Activated T-helper 17 cell treated with anti-CD3 and anti-CD28 coated beads, Interleukin-2, amount 50 U/mL, for 72 hours (primary cell): ENCODE measurements around the gene PIP4K2B. TPM values are rescaled to one million over a fixed set of nuclear protein-coding genes. Genes with fewer than 3 reads are reported as not detected.
"Not testable (repeated sequence)": the region's sequence is repeated elsewhere in the genome, so short reads cannot be mapped to it uniquely, and the experiment has no call there.

Source experiments
- ATAC-seq: fragments of 150-1000 bp; cut with Tn5 transposase; replicated peaks from 2 replicates; pipeline ENCODE4 v1.10.0; 2021; ENCODE audit warnings: mild to moderate bottlenecking, moderate library complexity
- H3K27ac Mint-ChIP-seq: one replicate; pipeline ENCODE4 v1.8.0; 2022; ENCODE audit warnings: mixed read lengths
- H3K27me3 Mint-ChIP-seq: one replicate; pipeline ENCODE4 v1.8.0; 2022; ENCODE audit warnings: mixed read lengths
- H3K36me3 Mint-ChIP-seq: one replicate; pipeline ENCODE4 v1.8.0; 2022; ENCODE audit warnings: low read depth, mild to moderate bottlenecking, mixed read lengths
- H3K4me1 Mint-ChIP-seq: one replicate; pipeline ENCODE4 v1.8.0; 2022; ENCODE audit warnings: mixed read lengths
- H3K4me3 Mint-ChIP-seq: one replicate; pipeline ENCODE4 v1.8.0; 2022; ENCODE audit warnings: mild to moderate bottlenecking, mixed read lengths
- H3K9me3 Mint-ChIP-seq: one replicate; pipeline ENCODE4 v1.8.0; 2022; ENCODE audit warnings: mixed read lengths
- total RNA-seq, 2 donors: library from RNA; stranded (reverse); gene quantifications; one replicate each; pipeline ENCODE4 v1.2.3, GENCODE V29; 2022

Gene PIP4K2B
- total RNA-seq, 2 donors from 2014 or later, result 37.1 to 43.8 TPM

- ATAC-seq, result no peak
- Mint-ChIP-seq H3K27ac (peak overlapping the region; percentile 94), H3K27me3 (no peaks in the 10 kb centered on the region), H3K4me3 (peak overlapping the region; percentile 93), H3K9me3 (peaks cover 3% of the 10 kb centered on the region), H3K4me1 (peaks cover 52% of the 10 kb centered on the region), H3K36me3 (peaks cover 64% of the 10 kb centered on the region)
Observed at GRCh38 chr17:38732376-38733281, 66.7 kb downstream of the PIP4K2B start.

DNA sequence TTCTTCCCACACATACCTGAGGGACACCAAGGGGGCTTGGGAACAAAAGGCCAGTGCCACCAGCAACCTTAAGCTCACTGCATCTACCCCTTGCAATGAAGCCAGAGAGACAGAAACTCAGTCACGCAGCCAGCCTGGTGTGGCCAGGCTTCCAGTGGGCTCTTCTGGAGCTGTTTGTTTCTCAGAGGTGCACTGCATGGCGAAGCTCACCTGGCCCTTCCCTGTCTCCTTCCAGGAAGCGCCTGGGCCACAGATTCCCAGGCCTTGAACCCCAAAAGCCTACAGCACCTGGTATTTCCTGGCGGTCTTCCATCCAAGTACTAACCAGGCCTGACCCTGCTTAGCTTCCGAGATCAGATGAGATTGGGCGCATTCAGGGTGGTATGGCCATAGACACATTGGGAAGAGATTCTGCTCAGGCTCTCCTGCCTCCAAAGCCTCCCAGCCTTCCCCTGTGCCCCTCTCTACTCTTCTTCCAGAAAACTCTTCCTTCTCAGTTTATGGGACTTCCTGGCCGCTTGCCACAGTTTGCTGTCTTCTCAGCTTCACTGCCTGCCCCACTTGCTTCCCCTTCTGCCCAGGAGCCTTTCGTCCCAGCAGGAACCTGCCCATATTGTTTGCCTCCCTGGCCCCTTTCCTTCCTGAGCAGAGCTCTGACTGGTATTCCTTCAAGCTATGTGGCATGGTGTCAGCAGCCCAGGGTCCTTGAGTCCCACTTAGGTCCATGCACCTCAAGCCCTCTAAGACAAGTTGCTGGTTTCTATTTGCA lies 67.6 kb downstream of the PIP4K2B start:
- H3K36me3 Mint-ChIP-seq, result peaks cover 72% of the 10 kb centered on the region
- peak overlapping the region; percentile 94 for H3K27ac Mint-ChIP-seq
- ATAC-seq, result no peak
- H3K4me3 Mint-ChIP-seq, result peak overlapping the region; percentile 93
- peaks cover 54% of the 10 kb centered on the region for H3K4me1 Mint-ChIP-seq
- H3K27me3 Mint-ChIP-seq, result no peaks in the 10 kb centered on the region
- peaks cover 3% of the 10 kb centered on the region for H3K9me3 Mint-ChIP-seq

GRCh38 chr17:38730526-38731379 lies 68.6 kb downstream of the PIP4K2B start:
- H3K4me1 Mint-ChIP-seq, result peaks cover 54% of the 10 kb centered on the region
- H3K36me3 Mint-ChIP-seq, result peaks cover 74% of the 10 kb centered on the region
- no peaks in the 10 kb centered on the region for H3K27me3 Mint-ChIP-seq
- peaks cover 3% of the 10 kb centered on the region for H3K9me3 Mint-ChIP-seq
- peak overlapping the region; percentile 94 for H3K27ac Mint-ChIP-seq
- ATAC-seq, result no peak
- peak overlapping the region; percentile 93 for H3K4me3 Mint-ChIP-seq

- Mint-ChIP-seq H3K27ac (peak within 1 kb of the TSS; percentile 95), H3K4me3 (peak within 1 kb of the TSS; percentile 93), H3K9me3 (peaks cover 3% of the 10 kb centered on the region), H3K36me3 (peaks cover 81% of the 10 kb centered on the region), H3K27me3 (no peaks in the 10 kb centered on the region), H3K4me1 (peaks cover 52% of the 10 kb centered on the region)
- peak; percentile 71 for ATAC-seq
Observed at GRCh38 chr17:38729886-38730525, 69.3 kb downstream of the PIP4K2B start, which contains the start of gene CISD3. CISD3 (plus strand) TSS chr17:38730341; CDS start chr17:38730359, 18 bp downstream.

GRCh38 chr17:38729368-38729885 lies 69.9 kb downstream of the PIP4K2B start:
- Mint-ChIP-seq H3K4me1 (peaks cover 46% of the 10 kb centered on the region), H3K36me3 (peaks cover 82% of the 10 kb centered on the region), H3K4me3 (peak overlapping the region; percentile 89), H3K27ac (peak overlapping the region; percentile 95), H3K9me3 (peaks cover 3% of the 10 kb centered on the region), H3K27me3 (no peaks in the 10 kb centered on the region)
- no peak for ATAC-seq

DNA sequence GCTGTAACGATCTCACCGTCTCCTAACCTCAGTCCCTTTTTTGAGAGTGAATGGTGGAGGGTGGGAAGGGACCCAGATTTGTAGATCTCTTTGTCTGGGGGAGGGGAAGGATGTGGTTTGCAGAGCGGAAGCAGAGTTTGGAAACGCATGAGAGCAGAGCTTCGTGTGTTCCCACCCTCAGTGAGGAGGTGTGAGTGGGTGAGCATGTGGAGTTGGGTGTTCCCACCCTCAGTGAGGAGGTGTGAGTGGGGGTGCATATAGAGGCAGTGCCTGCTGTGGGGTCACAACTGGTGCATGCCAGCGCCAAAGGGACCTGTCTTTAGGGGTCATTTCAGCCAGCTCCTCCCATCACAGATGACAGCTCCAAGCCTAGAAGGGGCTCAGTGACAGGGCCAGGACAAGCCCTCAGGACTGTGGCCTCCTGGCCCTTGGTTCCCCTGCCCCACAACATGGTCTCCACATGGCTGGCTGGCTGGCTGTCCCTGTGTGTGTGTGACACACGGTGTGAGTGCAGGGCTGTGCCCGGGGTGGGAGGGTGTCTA lies 71.0 kb downstream of the PIP4K2B start:
- ATAC-seq, result peak; percentile 22
- H3K27me3 Mint-ChIP-seq, result no peaks in the 10 kb centered on the region
- peak overlapping the region; percentile 95 for H3K27ac Mint-ChIP-seq
- H3K9me3 Mint-ChIP-seq, result peaks cover 3% of the 10 kb centered on the region
- peaks cover 83% of the 10 kb centered on the region for H3K36me3 Mint-ChIP-seq
- peak overlapping the region; percentile 89 for H3K4me3 Mint-ChIP-seq
- peaks cover 39% of the 10 kb centered on the region for H3K4me1 Mint-ChIP-seq

GRCh38 chr17:38727736-38728135 lies 71.6 kb downstream of the PIP4K2B start:
- peaks cover 3% of the 10 kb centered on the region for H3K9me3 Mint-ChIP-seq

DNA sequence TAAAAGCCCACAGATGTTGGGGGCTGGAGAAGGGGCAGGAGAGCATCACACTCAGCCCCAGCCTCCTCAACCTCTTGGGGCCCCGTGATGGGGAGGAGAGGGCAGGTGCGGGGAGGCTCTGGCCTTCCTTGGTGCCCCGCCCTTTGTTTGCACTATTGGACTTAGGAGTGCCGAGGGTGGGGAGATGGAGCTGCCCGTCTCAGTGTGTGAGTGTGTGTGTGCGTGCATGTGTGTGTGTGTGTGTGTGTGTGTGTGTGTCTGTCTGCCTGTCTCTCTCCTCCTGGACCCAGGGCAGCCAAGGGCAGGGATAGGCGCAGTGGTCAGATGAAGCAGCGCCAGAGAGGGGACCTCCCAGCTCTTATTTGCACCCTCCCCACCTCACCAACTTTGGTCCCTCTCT lies 73.2 kb downstream of the PIP4K2B start:
- not testable (repeated sequence) for H3K9me3 Mint-ChIP-seq, ATAC-seq, H3K27me3 Mint-ChIP-seq, H3K27ac Mint-ChIP-seq
- Mint-ChIP-seq H3K36me3 (peaks cover 78% of the 10 kb centered on the region), H3K4me3 (peak overlapping the region; percentile 89), H3K4me1 (peaks cover 25% of the 10 kb centered on the region)

More at GRCh38 chr17:38727736-38728135, 71.6 kb downstream of the PIP4K2B start:
- peak; percentile 67 for ATAC-seq
- Mint-ChIP-seq H3K36me3 (peaks cover 83% of the 10 kb centered on the region), H3K27me3 (no peaks in the 10 kb centered on the region), H3K4me1 (peaks cover 32% of the 10 kb centered on the region), H3K4me3 (peak overlapping the region; percentile 89), H3K27ac (peak overlapping the region; percentile 95)

DNA sequence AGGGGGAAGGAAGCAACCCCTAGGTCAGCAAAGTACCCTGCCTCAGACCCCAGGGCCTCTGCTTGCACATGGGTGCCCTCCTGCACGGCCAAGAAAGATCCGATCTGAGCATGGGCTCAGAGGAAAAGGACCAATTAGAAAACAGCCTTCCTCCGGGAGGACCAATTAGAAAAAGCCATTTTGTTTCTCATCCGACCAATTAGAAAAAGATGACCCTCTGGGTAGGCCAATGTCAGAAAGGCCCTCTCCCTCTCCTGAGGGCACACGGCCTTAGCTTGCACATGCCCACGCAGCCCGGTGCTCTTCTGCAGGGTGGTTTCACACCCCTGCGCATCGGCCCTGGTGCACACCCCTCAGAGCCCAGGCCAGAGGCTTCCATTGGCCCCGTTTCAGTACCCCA lies 74.3 kb downstream of the PIP4K2B start:
- Mint-ChIP-seq H3K9me3 (peaks cover 3% of the 10 kb centered on the region), H3K4me3 (peak overlapping the region; percentile 89), H3K27me3 (no peaks in the 10 kb centered on the region), H3K27ac (no peak overlapping the region), H3K36me3 (peaks cover 79% of the 10 kb centered on the region), H3K4me1 (peaks cover 20% of the 10 kb centered on the region)
- no peak for ATAC-seq

GRCh38 chr17:38724337-38724988 lies 74.9 kb downstream of the PIP4K2B start:
- peak overlapping the region; percentile 89 for H3K4me3 Mint-ChIP-seq
- no peak for ATAC-seq
- H3K27ac Mint-ChIP-seq, result peak overlapping the region; percentile 38
- no peaks in the 10 kb centered on the region for H3K27me3 Mint-ChIP-seq
- H3K4me1 Mint-ChIP-seq, result peaks cover 19% of the 10 kb centered on the region
- H3K36me3 Mint-ChIP-seq, result peaks cover 83% of the 10 kb centered on the region
- H3K9me3 Mint-ChIP-seq, result peaks cover 3% of the 10 kb centered on the region

GRCh38 chr17:38721802-38722201 lies 77.6 kb downstream of the PIP4K2B start:
- no peak overlapping the region for H3K27ac Mint-ChIP-seq
- no peak overlapping the region for H3K4me3 Mint-ChIP-seq
- ATAC-seq, result no peak
- H3K36me3 Mint-ChIP-seq, result peaks cover 83% of the 10 kb centered on the region
- H3K27me3 Mint-ChIP-seq, result no peaks in the 10 kb centered on the region
- H3K9me3 Mint-ChIP-seq, result no peaks in the 10 kb centered on the region
- H3K4me1 Mint-ChIP-seq, result peaks cover 5% of the 10 kb centered on the region

GRCh38 chr17:38720941-38721340 lies 78.4 kb downstream of the PIP4K2B start:
- H3K27me3 Mint-ChIP-seq, result no peaks in the 10 kb centered on the region
- no peak overlapping the region for H3K4me3 Mint-ChIP-seq
- H3K4me1 Mint-ChIP-seq, result peaks cover 7% of the 10 kb centered on the region
- ATAC-seq, result no peak
- peaks cover 91% of the 10 kb centered on the region for H3K36me3 Mint-ChIP-seq
- H3K9me3 Mint-ChIP-seq, result no peaks in the 10 kb centered on the region
- H3K27ac Mint-ChIP-seq, result peak overlapping the region; percentile 62
